Measurements from ENCODE around the gene TLE5.
"Not testable (repeated sequence)": the region's sequence is repeated elsewhere in the genome, so short reads cannot be mapped to it uniquely, and the experiment has no call there.

Gene TLE5

DNA sequence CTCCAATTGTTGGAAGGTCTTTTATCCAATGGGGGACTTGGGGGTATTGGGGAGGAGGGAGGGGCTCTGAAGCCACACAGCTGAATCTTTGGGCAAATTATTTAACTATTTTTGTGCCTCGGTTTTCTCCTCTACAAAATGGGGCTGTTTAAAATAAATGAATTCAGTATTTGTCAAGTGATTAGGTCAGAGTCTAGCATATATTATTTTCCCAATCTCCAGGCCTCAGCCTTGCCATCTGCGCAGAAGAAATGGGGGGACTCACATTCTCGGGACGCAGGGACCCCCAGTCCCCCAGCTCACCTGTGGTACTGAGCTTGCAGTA is 1.5 kb downstream of the TLE5 start:
- no peak for DNase-seq

DNA sequence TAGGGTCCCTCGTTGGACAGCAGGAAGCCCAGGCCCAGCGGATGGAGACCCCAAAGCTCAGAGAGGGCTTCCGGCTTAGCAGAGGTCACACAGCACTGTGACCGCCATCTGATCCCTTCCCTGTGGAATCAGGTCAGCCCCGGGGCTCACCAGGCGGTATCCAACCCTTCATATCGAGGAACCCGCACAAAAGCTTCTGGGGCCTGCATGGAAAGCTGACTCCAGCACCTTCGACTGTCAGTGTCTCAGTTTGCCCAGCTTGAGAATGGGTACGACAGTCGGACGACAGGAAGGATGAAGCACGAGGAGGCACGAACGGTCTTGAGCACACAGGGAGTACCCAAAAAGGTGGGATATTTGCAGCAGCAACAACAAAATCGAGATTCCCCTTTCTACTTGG is 2.6 kb downstream of the TLE5 start:
- DNase-seq = no peak

DNA sequence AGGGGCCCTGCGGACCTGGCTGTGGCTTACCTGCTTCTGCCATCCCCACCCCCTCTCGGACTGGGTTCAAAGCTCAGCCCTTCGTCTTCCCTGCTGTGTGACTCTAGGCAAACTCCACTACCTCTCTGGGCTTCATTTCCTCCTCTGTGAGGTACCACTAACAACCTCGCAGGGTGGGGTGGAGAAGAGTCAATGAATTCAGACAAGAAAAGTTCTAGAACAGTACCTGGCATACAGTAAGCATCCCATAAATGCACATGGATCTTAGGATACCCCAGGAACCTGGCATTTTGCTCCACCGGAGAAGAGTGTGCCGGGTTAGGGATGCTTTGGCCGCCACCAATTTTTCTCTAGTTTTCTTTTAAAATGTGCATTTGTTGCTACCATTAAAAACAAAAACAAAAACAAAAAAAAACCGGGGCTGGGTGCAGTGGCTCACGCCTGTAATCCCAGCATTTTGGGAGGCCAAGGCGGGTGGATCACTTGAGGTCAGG is 3.4 kb downstream of the TLE5 start:
- no peak for DNase-seq

DNA sequence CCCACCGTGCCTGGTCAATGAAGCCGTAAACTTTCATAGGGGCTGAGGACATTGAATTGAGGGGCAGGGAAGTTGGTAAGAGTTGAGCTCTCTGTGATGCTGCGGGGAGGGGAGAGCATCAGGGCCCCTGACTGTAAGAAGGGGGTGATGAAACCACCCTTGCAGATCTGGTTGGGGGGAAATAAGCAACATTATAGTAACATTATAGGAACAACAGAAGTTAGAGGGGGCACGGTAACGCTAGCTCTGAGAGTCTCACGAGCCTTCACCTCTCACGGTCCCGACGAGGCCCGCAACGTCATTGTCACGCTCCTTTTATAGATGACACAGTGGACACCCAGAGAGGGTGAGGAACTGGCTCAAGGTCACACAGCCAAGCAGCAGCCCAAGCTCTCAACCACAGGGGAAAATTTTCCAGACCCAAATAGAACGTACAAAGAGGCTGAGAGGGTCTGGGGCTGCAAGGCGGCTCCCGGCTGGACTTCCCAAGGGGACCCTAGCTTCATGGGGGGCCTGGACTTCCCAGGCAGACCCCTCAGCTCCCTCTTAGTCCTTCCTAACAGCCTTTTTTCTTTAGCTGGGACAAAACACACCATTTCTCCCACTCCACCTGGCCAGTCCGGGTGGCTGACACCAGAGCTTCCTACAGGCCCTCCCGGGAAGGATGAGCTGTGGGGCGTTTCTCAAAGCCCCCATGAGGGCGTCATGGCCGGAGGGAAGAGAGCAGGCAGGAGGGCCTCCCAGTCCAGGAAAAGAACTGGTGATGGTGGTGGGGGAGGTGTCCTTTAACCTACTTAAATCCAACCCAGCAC is 4.1 kb downstream of the TLE5 start:
- no peak for DNase-seq

DNA sequence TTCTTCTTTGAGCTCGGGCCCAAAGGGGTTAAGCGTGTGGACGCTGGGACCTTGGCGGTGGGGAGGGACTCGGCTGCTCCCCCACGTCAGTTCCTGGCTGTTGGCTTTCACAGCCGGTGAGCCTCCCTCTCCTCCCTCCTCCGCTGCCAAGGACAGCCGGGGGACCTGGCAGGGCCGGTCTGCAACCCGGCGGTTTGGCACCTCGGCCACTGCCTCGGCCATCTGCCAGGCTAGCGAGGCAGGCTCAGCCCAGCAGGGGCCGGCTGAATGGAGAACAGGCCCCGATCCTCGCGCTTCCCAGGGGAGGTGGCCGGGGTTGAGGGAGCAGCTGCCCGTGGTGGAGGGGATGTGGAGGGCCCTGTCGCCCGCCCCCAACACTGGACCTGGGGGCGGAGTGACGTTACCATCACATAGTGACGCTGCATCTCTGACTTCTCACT is 5.0 kb downstream of the TLE5 start:
- no peak for DNase-seq

DNA sequence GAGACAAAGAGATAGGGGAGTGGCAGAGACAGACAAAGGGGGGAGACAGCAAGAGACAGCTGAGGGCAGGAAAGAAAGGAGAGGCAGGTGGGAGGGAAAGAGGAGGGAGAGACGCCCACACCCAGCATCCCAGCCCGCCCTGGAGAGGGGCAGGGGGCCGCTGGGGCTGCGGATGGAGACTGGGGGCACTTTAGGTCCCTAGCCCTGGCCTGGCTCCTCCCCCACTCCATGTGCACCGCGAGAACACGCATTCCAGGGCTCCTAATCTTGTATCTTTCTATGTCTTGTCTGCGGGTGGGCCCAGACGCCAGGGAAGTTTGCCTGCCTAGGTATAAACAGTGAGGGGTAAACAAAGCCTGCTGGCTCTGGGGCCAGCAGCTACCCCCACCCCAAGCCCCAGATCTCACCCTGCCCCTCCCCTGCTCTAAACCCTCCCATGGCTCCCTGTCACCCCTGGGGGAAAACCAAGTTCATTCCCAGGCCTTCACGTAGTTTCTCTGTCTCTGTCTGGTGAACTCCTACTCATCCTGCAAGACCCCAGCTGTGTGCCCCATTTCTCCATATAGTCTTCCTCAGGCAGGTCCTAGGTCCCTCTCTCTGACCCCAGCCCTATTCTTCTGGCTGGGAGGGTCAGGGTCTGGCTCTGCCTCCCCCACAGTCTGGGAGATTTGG is 5.7 kb downstream of the TLE5 start:
- DNase-seq = no peak

DNA sequence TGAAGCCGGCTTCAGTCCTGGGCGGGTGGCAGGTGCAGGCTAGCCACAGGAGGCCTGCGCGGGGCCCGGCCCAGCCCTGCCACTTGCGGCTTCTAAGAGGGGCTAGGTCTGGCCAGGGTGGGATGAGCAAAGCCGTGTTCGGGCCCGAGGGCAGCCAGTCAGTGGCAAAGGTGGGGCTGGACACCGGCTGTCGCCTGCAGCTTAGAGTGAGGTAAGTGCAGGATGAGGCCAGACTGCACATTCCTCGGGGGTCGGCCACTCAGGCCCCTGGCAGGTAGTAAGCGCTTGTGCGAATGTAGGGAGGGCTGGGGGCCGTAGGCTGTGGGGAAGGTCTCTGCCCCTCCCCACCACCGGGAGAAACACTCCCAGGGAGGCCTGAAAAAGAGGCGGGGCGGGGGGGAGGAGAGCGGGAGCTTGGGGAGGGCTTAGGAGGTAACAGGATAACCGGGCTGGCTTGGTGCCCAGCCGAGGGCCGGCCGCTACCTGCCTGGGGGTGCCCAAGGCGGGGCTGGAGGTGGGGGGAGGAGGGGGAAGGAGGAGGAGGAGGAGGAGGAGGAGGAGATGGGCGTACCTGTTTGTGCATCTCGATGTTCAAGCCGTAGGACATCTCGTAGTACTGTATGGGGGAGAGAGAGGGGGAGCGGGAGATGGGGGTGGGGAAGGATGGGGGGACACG is 6.4 kb downstream of the TLE5 start:
- no peak for DNase-seq

DNA sequence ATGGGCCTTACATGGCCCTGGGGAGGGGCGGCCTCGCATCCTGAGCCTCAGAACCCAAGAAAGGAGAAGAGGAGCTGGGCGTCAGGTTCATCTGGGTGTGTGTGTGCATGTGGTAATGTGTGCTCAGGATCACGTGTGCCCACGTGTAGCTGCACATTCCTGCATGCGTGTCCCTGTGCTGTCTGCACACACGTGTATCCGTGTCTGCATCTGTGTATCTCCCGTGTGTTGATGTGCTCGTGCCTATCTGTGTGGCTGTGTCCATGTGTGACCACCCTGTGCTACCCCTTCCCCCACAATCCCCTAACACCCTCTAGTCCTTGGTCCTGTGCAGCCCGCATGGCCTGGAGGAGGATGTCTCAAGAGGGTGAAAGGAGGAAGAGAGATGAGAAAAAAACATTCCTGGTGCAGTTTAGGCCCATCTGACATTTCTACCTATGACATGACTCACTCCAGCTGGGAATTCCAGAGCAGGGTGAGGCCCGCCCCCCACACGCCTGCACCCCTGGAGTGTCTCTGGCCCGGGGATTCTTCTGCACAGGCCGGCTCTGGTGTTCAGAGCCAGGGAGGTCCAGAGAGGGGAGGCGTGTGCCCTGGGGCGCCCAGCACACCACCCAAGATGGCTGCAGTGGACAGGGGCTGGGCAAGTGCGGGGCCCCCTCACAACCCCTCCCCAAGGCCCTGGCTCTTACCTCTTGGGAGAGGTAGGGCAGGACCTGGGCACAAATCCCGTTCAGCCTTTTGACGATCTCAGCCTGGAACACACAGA is 7.1 kb downstream of the TLE5 start:
- no peak for DNase-seq

DNA sequence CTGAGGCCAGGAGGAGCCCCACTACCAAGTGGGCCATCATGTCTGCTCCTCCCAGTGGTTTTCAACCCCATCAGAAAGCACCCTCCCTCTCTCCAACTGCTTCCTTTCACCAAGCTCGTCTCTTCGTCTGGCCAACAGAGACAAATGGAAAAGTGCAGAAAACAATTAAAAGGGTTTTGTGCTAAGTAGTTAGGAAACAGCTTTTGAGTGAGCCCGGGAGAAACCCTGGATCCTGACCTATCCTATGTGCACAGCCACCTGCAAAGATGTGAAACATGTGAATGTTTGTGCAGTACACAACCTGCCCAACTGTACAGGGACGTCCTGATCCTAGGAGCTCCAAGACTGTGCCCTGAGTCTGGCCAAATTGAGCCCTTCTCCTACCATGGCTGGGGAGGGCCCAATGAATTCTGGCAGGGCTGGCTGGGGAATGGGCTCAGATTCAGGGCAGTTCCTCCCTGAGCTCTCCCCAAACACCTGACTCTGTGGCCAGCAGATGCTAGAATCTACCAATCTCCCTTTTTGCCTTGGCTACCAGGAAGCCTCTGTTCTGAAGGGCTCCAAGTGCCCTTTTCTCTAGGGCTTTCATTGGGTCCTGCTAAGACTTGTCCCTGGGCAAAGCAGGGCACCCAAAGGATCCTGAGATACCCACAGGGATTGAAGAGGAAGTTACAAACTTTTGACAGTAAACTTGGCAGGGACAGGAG is 7.9 kb downstream of the TLE5 start:
- no peak for DNase-seq

DNA sequence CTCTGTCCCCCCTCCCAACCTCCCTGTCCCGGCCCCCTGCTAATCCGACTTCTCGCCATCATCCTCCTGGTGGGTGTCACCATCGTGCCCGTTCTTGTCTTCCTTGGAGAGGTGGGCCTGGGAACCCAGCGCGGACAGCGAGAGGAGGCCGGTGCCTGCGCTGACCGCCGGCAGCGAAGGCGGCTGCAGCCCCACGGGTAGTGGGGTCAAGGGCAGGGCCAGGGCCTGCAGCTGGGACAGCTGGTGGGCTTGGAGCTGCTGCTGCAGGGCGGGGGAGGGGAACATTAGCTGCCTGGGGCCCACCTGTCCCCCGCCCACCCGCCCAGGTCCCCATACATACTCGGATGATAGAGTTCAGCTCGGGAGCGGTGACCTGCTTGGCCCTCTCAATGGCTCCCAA is 8.5 kb downstream of the TLE5 start:
- DNase-seq = no peak

DNA sequence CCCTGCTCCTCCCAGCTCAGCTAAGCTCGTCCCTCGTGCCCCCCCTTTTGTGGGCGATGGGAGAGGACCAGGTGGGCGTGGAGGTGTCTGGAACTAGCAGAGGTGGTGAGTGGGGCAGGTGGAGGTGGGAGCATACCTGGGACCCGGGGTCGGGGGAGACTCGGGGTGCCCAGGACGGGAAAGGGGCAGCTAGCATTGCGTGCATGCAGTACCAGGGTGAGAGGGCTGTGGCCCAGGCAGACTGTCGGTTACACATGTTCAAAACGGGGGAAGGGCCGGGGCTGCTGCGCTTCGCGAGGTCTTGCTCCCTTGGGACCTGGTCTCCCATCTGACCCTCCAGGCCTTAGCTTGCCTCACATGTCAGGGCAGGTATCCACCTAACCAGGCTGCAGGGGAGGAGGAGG is 9.1 kb downstream of the TLE5 start:
- no peak for DNase-seq

DNA sequence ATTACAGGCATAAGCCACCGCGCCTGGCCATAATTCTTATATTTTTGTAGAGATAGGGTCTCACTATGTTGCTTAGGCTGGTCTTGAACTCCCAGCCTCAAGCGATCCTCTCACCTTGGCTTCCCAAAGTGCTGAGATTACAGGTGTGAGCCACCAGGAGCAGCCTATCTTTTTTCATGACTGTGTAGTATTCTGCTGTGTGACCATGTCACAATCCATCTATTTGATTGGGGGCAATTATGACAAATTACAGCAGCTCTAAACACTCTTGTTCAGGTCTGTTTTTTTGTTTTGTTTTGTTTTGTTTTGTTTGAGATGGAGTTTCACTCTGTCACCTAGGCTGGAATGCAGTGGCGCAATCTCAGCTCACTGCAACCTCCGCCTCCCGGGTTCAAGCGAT is 12.3 kb downstream of the TLE5 start:
- DNase-seq = not testable (repeated sequence)

DNA sequence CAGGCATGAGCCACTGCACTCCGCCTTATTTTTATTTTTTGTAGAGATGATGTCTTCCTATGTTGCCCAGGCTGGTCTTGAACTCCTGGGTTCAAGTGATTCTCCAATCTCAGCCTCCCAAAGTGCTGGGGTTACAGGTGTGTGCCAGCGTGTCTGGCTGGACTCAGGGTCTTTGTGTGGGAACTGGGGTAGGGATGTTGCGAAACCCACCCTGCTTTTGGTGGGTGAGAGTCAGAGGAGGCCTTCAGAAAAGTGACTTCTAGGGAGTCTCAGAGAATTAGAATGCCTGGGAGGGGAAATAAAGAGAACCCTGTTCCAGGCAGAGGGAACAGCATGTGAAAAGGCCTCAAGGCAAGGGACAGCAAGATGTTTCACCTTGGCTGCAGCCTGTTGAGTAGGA is 13.2 kb downstream of the TLE5 start:
- no peak for DNase-seq

DNA sequence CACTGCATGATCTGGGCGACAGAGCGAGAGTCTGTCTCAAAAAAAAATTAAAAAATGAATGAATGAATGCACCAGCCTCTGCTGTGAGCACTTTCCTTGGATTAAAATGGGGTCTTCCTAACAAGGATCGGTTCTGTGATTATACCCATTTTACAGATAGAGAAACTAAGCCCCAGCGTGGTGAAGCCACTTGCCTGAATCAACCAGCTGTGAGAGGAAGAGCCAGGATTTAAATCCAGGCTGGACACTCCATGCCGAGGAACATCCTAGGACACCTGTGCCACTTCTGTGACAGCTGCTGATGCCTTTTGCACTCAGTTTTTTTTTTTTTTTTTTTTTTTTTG is 14.1 kb downstream of the TLE5 start:
- no peak for DNase-seq

DNA sequence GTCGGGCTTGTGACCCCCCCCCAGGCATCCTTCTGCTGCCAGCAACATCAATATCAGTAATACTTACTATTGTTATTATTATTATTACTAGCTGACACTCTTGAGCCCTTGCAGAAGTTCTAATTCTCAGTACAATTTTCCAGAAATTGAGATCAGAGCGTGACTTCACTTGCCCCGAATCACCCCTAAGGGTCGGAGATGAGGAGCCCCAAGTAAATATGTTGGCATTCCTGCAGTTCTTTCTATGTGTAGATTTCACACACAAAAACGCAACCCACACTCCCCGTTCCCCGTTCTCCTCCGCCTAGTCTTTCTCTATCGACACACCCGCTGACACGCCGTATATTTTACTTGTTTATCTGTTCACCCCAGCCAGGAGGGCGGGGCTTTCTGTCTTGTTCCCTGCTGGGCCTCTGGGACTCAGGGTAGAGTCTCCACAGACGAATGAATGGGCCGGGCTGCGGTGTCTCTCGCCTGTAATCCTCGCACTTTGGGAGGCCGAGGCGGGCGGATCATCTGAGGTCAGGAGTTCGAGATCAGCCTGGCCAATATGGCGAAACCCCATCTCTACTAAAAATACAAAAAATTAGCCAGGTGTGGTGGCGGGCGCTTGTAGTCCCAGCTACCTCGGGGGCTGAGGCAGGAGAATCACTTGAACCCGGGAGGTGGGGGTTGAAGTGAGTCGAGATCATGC is 14.7 kb downstream of the TLE5 start:
- peak; percentile 78 for DNase-seq

DNA sequence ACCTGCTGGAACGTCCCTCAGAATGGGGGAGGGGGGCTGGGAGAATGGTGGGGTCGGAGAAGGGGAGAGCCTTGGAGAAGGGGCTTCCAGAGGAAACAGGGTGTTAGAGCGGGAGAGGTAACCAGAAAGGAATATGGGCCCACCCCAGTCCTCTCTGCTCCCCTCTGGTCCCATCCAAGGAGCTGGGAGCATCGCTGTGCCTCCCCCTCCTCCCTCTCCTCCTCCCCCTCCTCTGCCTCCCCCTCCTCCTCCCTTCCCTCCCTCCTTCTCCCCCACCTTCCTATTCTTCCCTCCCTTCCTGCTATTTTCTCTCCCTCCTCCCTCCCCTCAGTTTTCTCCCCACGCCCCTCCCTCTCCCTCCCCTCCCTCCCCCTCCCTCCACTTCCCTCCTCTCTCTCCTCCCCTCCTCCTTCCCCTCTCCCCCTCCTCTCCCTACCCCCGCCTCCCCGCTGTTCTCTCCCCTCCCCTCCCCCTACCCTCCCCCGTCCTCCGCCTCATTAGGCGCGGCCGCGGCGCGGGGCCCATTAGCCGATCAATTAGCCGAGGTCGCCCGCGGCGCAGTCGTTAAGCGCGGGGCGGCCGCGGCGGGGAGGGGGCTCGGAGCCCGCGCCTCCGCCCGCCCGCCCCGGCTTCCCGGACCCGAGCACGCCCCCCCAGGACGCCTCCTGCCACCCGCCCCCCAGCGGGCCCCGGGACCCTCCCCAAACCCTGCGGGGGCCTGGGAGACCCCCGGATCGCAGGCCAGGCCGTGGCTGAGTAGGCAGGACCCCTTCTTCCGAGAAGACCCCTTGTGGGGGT is 15.4 kb downstream of the TLE5 start:
- no peak for DNase-seq

DNA sequence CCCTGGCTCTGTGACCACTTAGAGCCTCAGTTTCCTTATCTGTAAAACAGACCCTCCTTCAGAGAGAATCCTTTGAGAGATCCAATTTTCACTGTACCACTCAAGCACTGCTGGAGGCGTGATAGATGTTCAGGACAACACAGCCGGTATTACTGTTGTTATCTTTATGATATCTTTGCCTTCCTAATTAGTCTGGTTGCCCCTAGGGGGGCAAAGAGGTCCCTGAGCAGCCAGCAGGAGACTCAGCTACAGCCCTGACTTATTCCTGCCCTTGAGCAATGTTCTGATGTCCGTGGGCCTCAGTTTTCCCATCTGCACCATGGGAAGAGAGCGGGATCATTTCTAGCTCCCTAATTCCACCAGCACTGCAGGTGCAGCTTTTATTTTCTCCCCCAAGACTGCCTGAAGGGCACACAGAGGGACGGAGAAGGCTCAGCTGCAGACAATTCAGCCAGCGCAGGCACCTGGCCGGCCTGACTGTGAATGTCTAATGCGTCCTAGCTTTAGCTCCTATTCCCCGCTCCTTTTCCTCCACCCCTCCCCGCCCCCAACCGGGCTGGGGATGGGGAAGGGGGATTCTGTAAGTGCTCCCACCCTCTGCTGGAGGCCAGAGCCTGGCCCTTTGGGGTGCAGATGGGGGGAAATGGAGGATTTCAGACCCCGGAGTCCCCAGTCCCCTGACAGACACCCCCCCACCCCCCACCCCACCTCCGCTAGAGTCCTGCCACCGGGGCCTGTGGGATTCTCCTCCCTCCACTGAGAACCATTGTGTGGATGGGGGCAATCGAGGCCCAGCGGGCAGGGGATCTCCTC is 16.2 kb downstream of the TLE5 start:
- no peak for DNase-seq

DNA sequence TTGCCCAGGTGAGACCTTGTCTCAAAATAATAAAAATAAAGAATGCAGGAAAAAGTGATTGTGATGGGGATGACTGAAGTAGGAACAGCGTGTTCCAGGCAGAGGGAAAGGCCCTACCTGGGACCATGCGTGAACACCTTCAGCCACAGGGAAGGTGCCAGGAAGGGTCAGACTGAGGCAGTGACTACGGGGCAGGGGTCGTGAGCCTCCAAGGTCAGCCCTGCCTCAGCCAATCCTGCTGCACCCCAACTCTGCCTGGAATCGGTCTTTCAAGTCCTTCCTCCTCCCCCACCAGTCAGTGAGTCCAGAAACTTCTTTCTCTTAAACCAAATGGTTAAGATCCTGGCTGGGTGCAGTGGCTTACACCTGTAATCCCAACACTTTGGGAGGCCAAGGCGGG is 17.1 kb downstream of the TLE5 start:
- no peak for DNase-seq

DNA sequence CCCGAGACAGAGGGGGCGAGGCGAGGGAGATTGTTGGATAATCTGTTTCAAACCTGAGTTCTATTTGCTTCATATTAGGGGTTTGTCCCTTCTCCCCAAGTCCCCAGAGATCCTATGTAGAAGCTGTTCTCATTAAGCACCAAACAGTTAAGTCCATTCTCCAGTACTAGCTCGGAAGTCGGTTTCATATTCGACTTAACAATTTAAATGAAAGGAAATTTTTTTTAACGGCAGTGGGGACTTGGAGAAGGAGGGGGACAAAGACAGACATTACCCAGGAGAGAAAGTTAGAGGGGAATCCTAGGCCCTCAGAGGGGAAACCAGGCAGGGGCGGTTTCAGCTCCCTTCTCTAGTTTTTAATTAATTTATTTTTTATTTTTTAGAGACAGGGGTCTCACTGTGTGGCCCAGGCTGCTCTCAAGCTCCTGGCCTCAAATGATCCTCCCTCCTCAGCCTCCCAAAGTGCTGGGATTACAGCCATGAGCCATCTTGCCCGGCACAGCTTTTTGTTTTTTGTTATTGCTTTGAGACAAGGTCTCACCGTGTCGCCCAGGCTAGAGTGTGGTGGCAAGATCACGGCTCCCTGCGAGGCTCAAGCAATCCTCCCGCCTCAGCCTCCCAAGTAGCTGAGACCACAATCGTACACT is 19.6 kb downstream of the TLE5 start:
- no peak for DNase-seq
